OCI-LY7 (cell line): ENCODE measurements around the gene KHDC1.

Experiments
- CTCF ChIP-seq: fragments of 200-600 bp; sonication (generic); conservative IDR thresholded peaks from 2 replicates; pipeline ENCODE4 v1.5.1; 2014; ENCODE audit warnings: mild to moderate bottlenecking, antibody characterized with exemption, low read length, moderate library complexity, mixed read lengths
- EZH2phosphoT487 ChIP-seq: fragments of 200-600 bp; sonication (generic); IDR thresholded peaks from 2 replicates; pipeline ENCODE4 v1.6.1; 2018; ENCODE audit warnings: low read depth, borderline replicate concordance, mild to moderate bottlenecking, mixed run types, antibody characterized with exemption, low read length, moderate library complexity, mixed read lengths

- TF ChIP-seq CTCF (no peak), EZH2phosphoT487 (no peak)
Observed at GRCh38 chr6:73231986-73232391, 31.0 kb downstream of the KHDC1 start.
